K562 (cell line): ENCODE data around the gene ABCA7. TPM values are rescaled to one million over a fixed set of nuclear protein-coding genes. Genes with fewer than 3 reads are reported as not detected.
A peak's percentile ranks its signal among the peaks of the same experiment; 100 is the strongest.

Experiments
- BRD4 ChIP-seq: fragments of 200-600 bp; sonication (generic); IDR thresholded peaks from 2 replicates; pipeline ENCODE4 v1.6.1; 2017; ENCODE audit warnings: inconsistent platforms
- ELF1 ChIP-seq: fragments of 200-800 bp; sonication (Bioruptor generic); IDR thresholded peaks from 2 replicates; pipeline ENCODE4 v1.6.1; 2016; ENCODE audit warnings: missing genetic modification characterization, missing compliant biosample characterization
- PKNOX1 ChIP-seq: fragments of 450-650 bp; IDR thresholded peaks from 2 replicates; pipeline ENCODE4 v1.6.1; 2016
- POLR2G ChIP-seq: fragments of 200-400 bp; formaldehyde crosslinking; IDR thresholded peaks from 2 replicates; pipeline ENCODE4 v1.6.1; 2017; ENCODE audit warnings: low read depth, mild to moderate bottlenecking, antibody characterized with exemption, low read length, moderate library complexity
- RBFOX2 ChIP-seq: fragments of 200-400 bp; formaldehyde crosslinking; IDR thresholded peaks from 2 replicates; pipeline ENCODE4 v1.6.1; 2017; ENCODE audit warnings: low read depth, mild to moderate bottlenecking, low read length, moderate library complexity
- RBM22 ChIP-seq: fragments of 200-400 bp; formaldehyde crosslinking; IDR thresholded peaks from 2 replicates; pipeline ENCODE4 v1.6.1; 2018; ENCODE audit warnings: low read length, low read depth; ENCODE audit not compliant: poor library complexity, severe bottlenecking
- RBM25 ChIP-seq: fragments of 200-400 bp; formaldehyde crosslinking; IDR thresholded peaks from 2 replicates; pipeline ENCODE4 v1.6.1; 2018; ENCODE audit warnings: low read length, low read depth, moderate library complexity; ENCODE audit not compliant: severe bottlenecking
- RFX1 ChIP-seq: fragments of 450-650 bp; IDR thresholded peaks from 2 replicates; pipeline ENCODE4 v1.6.1; 2016; ENCODE audit warnings: mild to moderate bottlenecking, moderate library complexity
- SAFB ChIP-seq: fragments of 200-400 bp; formaldehyde crosslinking; IDR thresholded peaks from 2 replicates; pipeline ENCODE4 v1.6.1; 2017; ENCODE audit warnings: low read depth, low read length, borderline replicate concordance
- SMAD4 ChIP-seq: fragments of 250-450 bp; sonication (Bioruptor Pico); conservative IDR thresholded peaks from 2 replicates; pipeline ENCODE4 v1.8.0; 2021; ENCODE audit warnings: inconsistent platforms, mild to moderate bottlenecking, moderate library complexity
- TEAD2 ChIP-seq: fragments of 450-650 bp; IDR thresholded peaks from 2 replicates; pipeline ENCODE4 v1.6.1; 2016; ENCODE audit warnings: missing genetic modification characterization, control low read depth, missing compliant biosample characterization
- ZBTB7A ChIP-seq: IDR thresholded peaks from 2 replicates; pipeline ENCODE4 v1.6.1; 2011; ENCODE audit warnings: low read depth, mild to moderate bottlenecking, low read length, moderate library complexity, borderline replicate concordance; ENCODE audit not compliant: control insufficient read depth
- ZNF384 ChIP-seq: IDR thresholded peaks from 2 replicates; pipeline ENCODE4 v1.6.1; 2012; ENCODE audit warnings: low read depth, low read length, improper control_type of control experiment
- polyA plus RNA-seq, 8 experiments: library from polyadenylated mRNA; depleted of rRNA in 4 of 8; stranded (reverse) in 5 of 8; unstranded in 3 of 8; fragments of >200 nt; fragmentation: Nextera tagmentation in 2 of 8; fragmentation: Illumina TruSeq in 1 of 8; extraction: Ambion mirVana in 2 of 8; extraction: Trizol in 1 of 8; gene quantifications; 2 replicates each; pipeline versions ENCODE4 v1.2.1 to v1.2.3, GENCODE V29; 2011 to 2014; ENCODE audit warnings: inconsistent platforms in 1 of 8, missing spikeins in 1 of 8
- total RNA-seq, 7 experiments: library from RNA; depleted of rRNA in 6 of 7; stranded (reverse); fragments of >200 nt in 6 of 7; fragmentation: Illumina TruSeq in 2 of 7; extraction: Trizol in 2 of 7; gene quantifications; 2 replicates each; pipeline versions ENCODE4 v1.2.1 to v1.2.3, GENCODE V29; 2011 to 2021; ENCODE audit warnings: low replicate concordance in 1 of 7

The ABCA7 gene
- total and polyA plus RNA-seq, 9 of the 15 experiments (the other 6 are each of a cell fraction or from before 2014, with no cell fraction given), result 2.3 to 96.1 (median 31.2) TPM

- no peak for TF ChIP-seq SAFB
- no peak for TF ChIP-seq RFX1
- TF ChIP-seq POLR2G, result peak; percentile 57; the same call in 1 of the 2 replicates
- peak; percentile 41 for TF ChIP-seq RBFOX2
- TF ChIP-seq ELF1, result no peak
- TF ChIP-seq BRD4, result peak; percentile 49; the same call in 1 of the 2 replicates
- 0 out of 2 replicates have a peak, but pooled peaks have one; percentile 26 for TF ChIP-seq SMAD4 (CRISPR knock-in tag)
- no peak for TF ChIP-seq TEAD2 (tag)
- peak; percentile 75 for TF ChIP-seq RBM25
- peak; percentile 51; the same call in 1 of the 2 replicates for TF ChIP-seq ZNF384
- TF ChIP-seq ZBTB7A, result peak; percentile 40; the same call in 1 of the 2 replicates
- TF ChIP-seq PKNOX1, result peak; percentile 41
- peak; percentile 35 for TF ChIP-seq RBM22
These were observed 2.3 kb upstream of the ABCA7 start (continued) for GRCh38 chr19:1037621-1038064.
